GM12873 (cell line): Measurements from ENCODE around the gene FILIP1L.

Experiments
- CTCF ChIP-seq: IDR thresholded peaks from 2 replicates; pipeline ENCODE4 v1.5.1; 2012; ENCODE audit warnings: low read depth, mild to moderate bottlenecking, moderate library complexity, low read length, control low read depth; ENCODE audit not compliant: insufficient read depth; ENCODE audit errors: missing control alignments

FILIP1L gene

DNA sequence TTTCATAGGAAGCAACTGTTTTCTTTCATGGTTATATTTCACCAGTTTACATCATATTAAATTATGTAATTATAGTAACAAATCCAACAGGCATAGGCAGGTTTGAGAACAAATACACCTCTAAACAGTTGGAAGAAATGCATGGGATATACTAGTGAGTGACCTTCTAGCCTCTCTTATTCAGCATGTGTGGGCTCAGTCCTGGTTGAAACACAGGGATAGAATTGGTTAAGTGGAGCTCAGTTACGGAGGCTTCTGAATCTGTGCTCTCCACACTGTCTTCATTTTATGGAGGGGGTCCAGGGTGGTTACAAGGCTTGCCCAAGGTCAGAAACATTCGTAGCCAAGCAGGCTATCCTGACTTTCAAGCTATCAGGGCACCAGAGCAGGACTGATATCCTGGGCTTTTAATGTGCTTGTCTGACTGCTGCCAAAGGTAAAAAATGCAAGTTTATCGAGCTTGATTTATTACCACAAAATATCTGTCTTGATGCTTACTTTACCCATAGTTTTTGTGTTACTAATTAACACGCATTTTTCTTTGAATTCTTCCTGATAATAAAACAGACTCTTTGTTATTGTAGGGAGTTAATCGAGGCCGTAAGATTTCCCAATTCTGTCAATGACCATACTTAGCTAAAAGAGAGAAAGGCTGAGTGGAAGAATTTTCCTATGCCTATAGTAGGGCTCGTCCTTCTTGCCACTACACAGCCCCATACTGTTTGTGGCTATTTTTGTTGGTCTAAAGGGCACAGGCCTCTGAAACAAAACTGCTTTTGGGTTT is 89.6 kb downstream of the FILIP1L start:
- no peak for TF ChIP-seq CTCF

DNA sequence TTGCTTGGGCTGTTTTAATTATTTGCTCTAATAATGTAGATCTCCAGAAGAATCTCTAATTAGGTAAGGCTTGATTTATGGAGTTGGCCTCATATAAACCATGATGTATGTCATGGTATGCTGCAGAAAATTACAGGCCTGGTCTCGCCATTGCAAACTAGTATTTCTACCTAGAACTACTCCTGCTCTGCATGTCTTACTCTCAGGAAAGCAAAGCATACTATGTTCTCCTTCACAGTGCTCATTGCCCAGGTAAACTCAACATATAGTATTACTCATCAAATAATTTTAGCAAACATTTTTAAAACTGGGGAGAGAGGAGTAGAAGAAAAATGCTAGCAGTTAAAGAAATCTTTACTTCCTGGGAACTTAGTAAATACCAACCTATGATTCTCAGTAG is 90.7 kb downstream of the FILIP1L start:
- no peak for TF ChIP-seq CTCF

DNA sequence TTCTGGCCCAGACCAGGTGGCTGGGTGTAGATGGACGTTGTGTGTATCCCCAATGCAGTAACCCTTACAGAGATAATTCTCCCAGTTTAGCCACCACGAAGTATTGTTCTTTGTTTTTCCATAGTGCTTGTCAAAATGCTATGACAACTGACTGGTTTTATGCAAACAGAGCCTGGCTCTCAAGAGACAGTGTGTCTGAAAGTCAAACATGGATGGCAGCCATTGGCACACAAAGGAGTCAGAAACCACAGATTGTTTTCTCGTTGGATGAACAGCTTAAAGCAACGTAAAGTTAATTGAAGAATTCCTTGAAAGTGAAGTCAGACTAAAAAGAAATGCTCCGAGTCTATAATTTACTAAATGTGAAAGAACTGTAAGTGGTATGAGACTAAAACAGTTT is 91.2 kb downstream of the FILIP1L start:
- TF ChIP-seq CTCF = no peak

DNA sequence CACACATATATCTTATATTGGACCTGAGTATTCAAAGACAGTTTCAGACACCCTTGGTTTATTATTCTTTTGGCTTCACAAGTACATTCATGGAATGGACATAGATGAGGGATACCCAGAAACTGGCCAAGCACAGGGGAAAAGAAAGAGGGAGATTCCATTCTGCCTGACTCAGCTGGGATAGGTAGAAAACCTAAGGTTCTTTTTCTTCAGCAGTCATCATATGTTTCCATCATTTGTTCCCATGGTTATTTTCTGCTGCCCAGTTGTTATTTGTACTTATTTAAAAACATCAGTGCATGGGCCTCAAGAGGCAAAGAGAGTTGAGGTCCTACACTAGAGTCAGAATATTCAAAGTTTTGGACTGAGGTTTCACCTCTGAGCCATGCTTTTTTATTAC is 91.8 kb downstream of the FILIP1L start:
- TF ChIP-seq CTCF = no peak

DNA sequence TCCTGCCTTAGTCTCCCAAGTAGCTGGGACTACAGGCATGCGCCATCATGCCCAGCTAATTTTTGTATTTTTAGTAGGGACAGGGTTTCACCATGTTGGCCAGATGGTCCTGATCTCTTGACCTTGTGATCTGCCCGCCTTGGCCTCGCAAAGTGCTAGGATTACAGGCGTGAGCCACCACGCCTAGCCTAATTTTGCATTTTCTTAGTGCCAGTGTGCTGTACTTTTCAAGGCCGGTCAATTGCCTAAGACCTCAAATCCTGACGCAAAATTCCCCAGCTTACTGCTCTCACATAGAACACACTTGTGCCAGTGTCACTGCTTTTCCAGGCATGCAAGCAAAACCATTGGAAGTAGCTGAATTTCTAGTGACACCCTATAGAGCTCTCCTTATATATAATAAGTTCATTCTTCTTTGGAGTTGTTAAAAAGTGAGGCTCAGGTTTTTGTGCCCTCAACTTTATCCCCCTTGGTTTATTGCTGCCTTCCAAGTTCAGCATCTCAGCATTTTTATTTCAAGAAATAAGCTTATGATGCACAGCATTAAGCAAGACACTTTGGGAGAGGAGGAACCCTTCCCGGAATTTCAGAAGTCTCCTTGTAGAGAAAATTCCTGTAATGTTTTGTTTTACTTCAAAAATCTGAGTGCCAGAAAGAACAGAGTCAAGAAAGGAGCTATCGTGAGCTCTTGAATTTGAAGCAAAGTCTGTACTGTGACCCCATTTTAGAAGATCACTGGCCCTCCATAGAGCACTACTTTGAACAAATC is 93.2 kb downstream of the FILIP1L start:
- TF ChIP-seq CTCF = no peak

GRCh38 chr3:100019719-100020118 is 94.6 kb downstream of the FILIP1L start:
- no peak for TF ChIP-seq CTCF

- no peak for TF ChIP-seq CTCF
Measured at GRCh38 chr3:100018806-100019205, 95.5 kb downstream of the FILIP1L start.
